Mesenchymal stem cell (in vitro differentiated cells and primary cell): ENCODE data around the gene ASB10.

Experiments
- DNase-seq: peaks from one replicate; pipeline ENCODE4 v3.0.0-alpha.2; 2013
- H2AFZ ChIP-seq: one replicate; pipeline ENCODE4 v1.6.1; 2013; ENCODE audit warnings: low read depth, mild to moderate bottlenecking, control low read depth, inconsistent platforms, low read length, moderate library complexity
- H2AK5ac ChIP-seq: 2 replicates; pipeline ENCODE4 v1.6.1; 2013; ENCODE audit warnings: low read length, moderate library complexity, mild to moderate bottlenecking, inconsistent platforms; ENCODE audit not compliant: severe bottlenecking
- H2BK120ac ChIP-seq: one replicate; pipeline ENCODE4 v1.6.1; 2013; ENCODE audit warnings: low read depth, mild to moderate bottlenecking, inconsistent platforms, low read length, moderate library complexity
- H2BK12ac ChIP-seq, 2 experiments: one replicate each; pipeline ENCODE4 v1.6.1; 2013; ENCODE audit warnings: inconsistent platforms in 2 of 2, low read length in 2 of 2, mild to moderate bottlenecking in 2 of 2, moderate library complexity in 2 of 2, control low read depth in 1 of 2
- H2BK15ac ChIP-seq: one replicate; pipeline ENCODE4 v1.6.1; 2013; ENCODE audit warnings: mild to moderate bottlenecking, low read depth, inconsistent platforms; ENCODE audit not compliant: poor library complexity, severe bottlenecking
- H2BK5ac ChIP-seq: 2 replicates; pipeline ENCODE4 v1.6.1; 2013; ENCODE audit warnings: low read depth, mild to moderate bottlenecking, low read length, control low read depth, inconsistent platforms; ENCODE audit not compliant: poor library complexity, severe bottlenecking
- H3K14ac ChIP-seq, 2 experiments: one replicate each; pipeline ENCODE4 v1.6.1; 2013; ENCODE audit warnings: inconsistent platforms in 2 of 2, low read length in 2 of 2, control low read depth in 1 of 2, mild to moderate bottlenecking in 1 of 2, moderate library complexity in 1 of 2
- H3K18ac ChIP-seq, 2 experiments: one replicate each; pipeline ENCODE4 v1.6.1; 2013; ENCODE audit warnings: inconsistent platforms in 2 of 2, low read length in 2 of 2, control low read depth in 1 of 2, low read depth in 1 of 2, mild to moderate bottlenecking in 1 of 2
- H3K23ac ChIP-seq, 2 experiments: one replicate each; pipeline ENCODE4 v1.6.1; 2013; ENCODE audit warnings: inconsistent platforms in 2 of 2, low read length in 2 of 2, mild to moderate bottlenecking in 2 of 2, moderate library complexity in 2 of 2, control low read depth in 1 of 2
- H3K27ac ChIP-seq: 2 replicates; pipeline ENCODE4 v1.5.1; 2013; ENCODE audit warnings: mild to moderate bottlenecking, moderate library complexity, low read length, control low read depth, inconsistent platforms; ENCODE audit not compliant: poor library complexity, severe bottlenecking
- H3K27me3 ChIP-seq, 2 experiments: 2 replicates each; pipeline versions ENCODE4 v1.6.1 to v1.7.0; 2013; ENCODE audit warnings: low read length in 2 of 2, mild to moderate bottlenecking in 2 of 2, moderate library complexity in 2 of 2, control low read depth in 1 of 2, inconsistent platforms in 1 of 2; ENCODE audit not compliant: control insufficient read depth in 1 of 2, insufficient read depth in 1 of 2
- H3K36me3 ChIP-seq, 2 experiments: 2 replicates each; pipeline versions ENCODE4 v1.6.1 to v1.7.0; 2013; ENCODE audit warnings: low read length in 2 of 2, control low read depth in 1 of 2, inconsistent platforms in 1 of 2, low read depth in 1 of 2, mild to moderate bottlenecking in 1 of 2; ENCODE audit not compliant: insufficient read depth in 2 of 2, control insufficient read depth in 1 of 2
- H3K4ac ChIP-seq, 2 experiments: one replicate each; pipeline ENCODE4 v1.6.1; 2013; ENCODE audit warnings: inconsistent platforms in 2 of 2, low read length in 2 of 2, mild to moderate bottlenecking in 2 of 2, moderate library complexity in 2 of 2, control low read depth in 1 of 2, low read depth in 1 of 2
- H3K4me1 ChIP-seq: 2 replicates; pipeline ENCODE4 v1.6.1; 2013; ENCODE audit warnings: low read depth, low read length, control low read depth; ENCODE audit not compliant: control insufficient read depth, insufficient read depth
- H3K4me2 ChIP-seq: 2 replicates; pipeline ENCODE4 v1.6.1; 2013; ENCODE audit warnings: low read length, mild to moderate bottlenecking, inconsistent platforms; ENCODE audit not compliant: poor library complexity, severe bottlenecking
- H3K4me3 ChIP-seq, 2 experiments: 2 replicates each; pipeline versions ENCODE4 v1.5.1 to v1.7.0; 2013; ENCODE audit warnings: low read length in 2 of 2, mild to moderate bottlenecking in 2 of 2, control low read depth in 1 of 2, low read depth in 1 of 2; ENCODE audit not compliant: insufficient read depth in 1 of 2
- H3K79me1 ChIP-seq: replicated peaks from 2 replicates; pipeline ENCODE4 v1.6.1; 2013; ENCODE audit warnings: mild to moderate bottlenecking, control low read depth, low read length, inconsistent platforms; ENCODE audit not compliant: poor library complexity, severe bottlenecking
- H3K9ac ChIP-seq: 2 replicates; pipeline ENCODE4 v1.7.0; 2013; ENCODE audit warnings: mild to moderate bottlenecking, low read length, moderate library complexity
- H3K9me3 ChIP-seq: 2 replicates; pipeline ENCODE4 v1.7.0; 2013; ENCODE audit warnings: mild to moderate bottlenecking, low read length; ENCODE audit not compliant: control insufficient read depth
- H4K8ac ChIP-seq: one replicate; pipeline ENCODE4 v1.6.1; 2013; ENCODE audit warnings: inconsistent platforms, mild to moderate bottlenecking, low read length, moderate library complexity
- H4K91ac ChIP-seq: one replicate; pipeline ENCODE4 v1.6.1; 2013; ENCODE audit warnings: mild to moderate bottlenecking, low read length, inconsistent platforms
- WGBS: methylation state at CpG from one replicate; pipeline ENCODE4 v1.1.7; 2013; ENCODE audit warnings: mixed read lengths; 5-methylcytosine and 5-hydroxymethylcytosine counted together

Gene ASB10

GRCh38 chr7:151191544-151191943 lies 4.5 kb upstream of the ASB10 start:
- Histone ChIP-seq H3K4me3 (no peak overlapping the region), H3K18ac (no peak overlapping the region), H3K4me1 (no peaks in the 10 kb centered on the region), H4K8ac (no peak overlapping the region), H3K79me1 (no peaks in the 10 kb centered on the region), H2AK5ac (no peak overlapping the region), H2BK5ac (no peak overlapping the region), H4K91ac (no peak overlapping the region), H2AFZ (no peak overlapping the region), H3K14ac (no peak overlapping the region), H2BK12ac (no peak overlapping the region), H3K9me3 (peaks cover 6% of the 10 kb centered on the region), H3K27ac (no peak overlapping the region), H3K4me2 (no peak overlapping the region), H2BK15ac (no peak overlapping the region), H3K4ac (no peak overlapping the region), H3K9ac (no peak overlapping the region), H3K36me3 (no peaks in the 10 kb centered on the region), H2BK120ac (no peak overlapping the region), H3K27me3 (peaks cover 73 to 96% of the 10 kb centered on the region in 2 experiments), H3K23ac (peak overlapping the region in 1 of 2 experiments; percentile 14)
- WGBS = 82% methylated on average over 12 of the region's 12 CpGs
- no peak for DNase-seq

- Histone ChIP-seq H2BK12ac (no peak overlapping the region), H3K79me1 (no peaks in the 10 kb centered on the region), H3K14ac (no peak overlapping the region), H3K23ac (no peak overlapping the region), H4K8ac (no peak overlapping the region), H3K36me3 (no peaks in the 10 kb centered on the region), H2AFZ (no peak overlapping the region), H3K9me3 (peaks cover 6% of the 10 kb centered on the region), H3K4me2 (no peak overlapping the region), H2AK5ac (no peak overlapping the region), H3K4me3 (no peak overlapping the region), H3K27ac (no peak overlapping the region), H3K4me1 (no peaks in the 10 kb centered on the region), H3K18ac (no peak overlapping the region), H2BK5ac (no peak overlapping the region), H3K4ac (no peak overlapping the region), H3K9ac (no peak overlapping the region), H3K27me3 (peaks cover 48 to 83% of the 10 kb centered on the region in 2 experiments), H4K91ac (no peak overlapping the region), H2BK120ac (no peak overlapping the region), H2BK15ac (no peak overlapping the region)
- 100% methylated on average over 1 of the region's 4 CpGs for WGBS
- DNase-seq = no peak
Observed at GRCh38 chr7:151189038-151189437, 2.0 kb upstream of the ASB10 start.

GRCh38 chr7:151188252-151188542 lies 1.1 kb upstream of the ASB10 start:
- H3K4me1 ChIP-seq = no peaks in the 10 kb centered on the region
- no peak overlapping the region for H4K8ac ChIP-seq
- H3K79me1 ChIP-seq = no peaks in the 10 kb centered on the region
- no peak overlapping the region for H3K9ac ChIP-seq
- H3K18ac ChIP-seq = no peak overlapping the region
- no peak overlapping the region for H2BK15ac ChIP-seq
- H3K9me3 ChIP-seq = peaks cover 6% of the 10 kb centered on the region
- H2AK5ac ChIP-seq = no peak overlapping the region
- H2AFZ ChIP-seq = no peak overlapping the region
- no peak overlapping the region for H2BK120ac ChIP-seq
- no peak overlapping the region for H2BK5ac ChIP-seq
- H4K91ac ChIP-seq = no peak overlapping the region
- H3K23ac ChIP-seq = no peak overlapping the region
- no peak overlapping the region for H3K4me3 ChIP-seq
- no peak overlapping the region for H3K14ac ChIP-seq
- DNase-seq = no peak
- no peak overlapping the region for H3K4ac ChIP-seq
- no peak overlapping the region for H2BK12ac ChIP-seq
- 66% methylated on average over 2 of the region's 5 CpGs for WGBS
- no peak overlapping the region for H3K4me2 ChIP-seq
- no peaks in the 10 kb centered on the region for H3K36me3 ChIP-seq
- H3K27me3 ChIP-seq = peaks cover 43 to 77% of the 10 kb centered on the region in 2 experiments
- no peak overlapping the region for H3K27ac ChIP-seq

- Histone ChIP-seq H3K4ac (no peak overlapping the region), H3K79me1 (no peaks in the 10 kb centered on the region), H4K91ac (no peak overlapping the region), H3K23ac (no peak overlapping the region), H2BK12ac (no peak overlapping the region), H3K27ac (no peak overlapping the region), H3K36me3 (no peaks in the 10 kb centered on the region), H3K14ac (no peak overlapping the region), H4K8ac (no peak overlapping the region), H3K4me2 (no peak overlapping the region), H2AFZ (no peak overlapping the region), H3K4me3 (no peak overlapping the region), H3K9me3 (peaks cover 6% of the 10 kb centered on the region), H2AK5ac (no peak overlapping the region), H3K18ac (no peak overlapping the region), H3K9ac (no peak overlapping the region), H2BK5ac (no peak overlapping the region), H3K4me1 (no peaks in the 10 kb centered on the region), H3K27me3 (peaks cover 42 to 77% of the 10 kb centered on the region in 2 experiments), H2BK15ac (no peak overlapping the region), H2BK120ac (no peak overlapping the region)
- DNase-seq = no peak
- 84% methylated on average over 22 of the region's 22 CpGs for WGBS
Observed at GRCh38 chr7:151187409-151188251, 580 bp upstream of the ASB10 start.
